GM23338 (cell line): ENCODE measurements around the gene CA7. TPM values are rescaled to one million over a fixed set of nuclear protein-coding genes. Genes with fewer than 3 reads are reported as not detected.

Experiments
- ATAC-seq: fragments of 200-7000 bp; cut with Tn5 transposase; 3 replicates; pipeline ENCODE4 v1.9.1; 2020
- DNase-seq: peaks from one replicate; pipeline ENCODE4 v3.0.0-alpha.2; 2015; ENCODE audit warnings: low spot score
- H2AFZ ChIP-seq: fragments of 200-600 bp; sonication (generic); 2 replicates; pipeline ENCODE4 v1.8.0; 2016; ENCODE audit warnings: antibody characterized with exemption, mild to moderate bottlenecking, moderate library complexity
- H3F3A ChIP-seq: fragments of 200-600 bp; sonication (generic); replicated peaks from 2 replicates; pipeline ENCODE4 v1.8.0; 2017; ENCODE audit warnings: antibody characterized with exemption, mixed run types, low read depth
- H3K27ac ChIP-seq: fragments of 200-600 bp; sonication (generic); 2 replicates; pipeline ENCODE4 v1.6.1; 2016; ENCODE audit warnings: low read depth
- H3K27me3 ChIP-seq: fragments of 200-600 bp; sonication (generic); 2 replicates; pipeline ENCODE4 v1.8.0; 2016; ENCODE audit warnings: mild to moderate bottlenecking, mixed run types, moderate library complexity; ENCODE audit not compliant: insufficient read depth
- H3K36me3 ChIP-seq: fragments of 200-600 bp; sonication (generic); 2 replicates; pipeline ENCODE4 v1.8.0; 2016; ENCODE audit warnings: mild to moderate bottlenecking; ENCODE audit not compliant: insufficient read depth
- H3K4me1 ChIP-seq: fragments of 200-600 bp; sonication (generic); 2 replicates; pipeline ENCODE4 v1.8.0; 2016; ENCODE audit warnings: mild to moderate bottlenecking, moderate library complexity; ENCODE audit not compliant: insufficient read depth
- H3K4me2 ChIP-seq: fragments of 200-600 bp; sonication (generic); 2 replicates; pipeline ENCODE4 v1.7.1; 2017; ENCODE audit warnings: mixed run types
- H3K4me3 ChIP-seq: fragments of 200-600 bp; sonication (generic); 2 replicates; pipeline ENCODE4 v1.6.1; 2016; ENCODE audit warnings: mixed run types
- H3K79me2 ChIP-seq: fragments of 200-600 bp; sonication (generic); replicated peaks from 2 replicates; pipeline ENCODE4 v1.8.0; 2017; ENCODE audit warnings: mild to moderate bottlenecking; ENCODE audit not compliant: insufficient read depth
- H3K9me2 ChIP-seq: fragments of 200-600 bp; sonication (generic); 2 replicates; pipeline ENCODE4 v1.8.0; 2017; ENCODE audit not compliant: insufficient read depth
- H4K20me1 ChIP-seq: fragments of 200-600 bp; sonication (generic); replicated peaks from 2 replicates; pipeline ENCODE4 v1.8.0; 2017; ENCODE audit warnings: mild to moderate bottlenecking; ENCODE audit not compliant: insufficient read depth
- H3K27ac Mint-ChIP-seq: 2 replicates; pipeline ENCODE4 v1.8.0; 2020; ENCODE audit warnings: inconsistent platforms, mild to moderate bottlenecking, moderate library complexity, mixed read lengths
- H3K27me3 Mint-ChIP-seq: 3 replicates; pipeline ENCODE4 v1.8.0; 2022; ENCODE audit warnings: low read depth, mild to moderate bottlenecking, moderate library complexity, mixed read lengths, inconsistent platforms; ENCODE audit not compliant: insufficient read depth, poor library complexity
- H3K36me3 Mint-ChIP-seq: 3 replicates; pipeline ENCODE4 v1.8.0; 2021; ENCODE audit warnings: low read depth, mild to moderate bottlenecking, inconsistent platforms, moderate library complexity, mixed read lengths
- H3K4me1 Mint-ChIP-seq: 3 replicates; pipeline ENCODE4 v1.8.0; 2020; ENCODE audit warnings: mild to moderate bottlenecking, inconsistent platforms, mixed read lengths
- H3K4me3 Mint-ChIP-seq: 3 replicates; pipeline ENCODE4 v1.8.0; 2021; ENCODE audit warnings: moderate library complexity, mild to moderate bottlenecking, inconsistent platforms, mixed read lengths
- H3K9me3 Mint-ChIP-seq: 3 replicates; pipeline ENCODE4 v1.8.0; 2020; ENCODE audit warnings: moderate library complexity, mild to moderate bottlenecking, inconsistent platforms, mixed read lengths
- CREB1 ChIP-seq: fragments of 250-450 bp; sonication (Bioruptor Pico); IDR thresholded peaks from 2 replicates; pipeline ENCODE4 v1.5.0; 2020; ENCODE audit warnings: low read depth, mild to moderate bottlenecking, moderate library complexity
- CTCF ChIP-seq, 2 experiments: fragments of 200-600 bp in 1 of 2; sonication (generic) in 1 of 2; conservative IDR thresholded peaks; 2 replicates each; pipeline versions ENCODE4 v1.5.1 to v1.6.1; 2016 to 2017; ENCODE audit warnings: antibody characterized with exemption in 2 of 2, low read depth in 2 of 2, mild to moderate bottlenecking in 2 of 2, moderate library complexity in 1 of 2
- ETS1 ChIP-seq: IDR thresholded peaks from 2 replicates; pipeline ENCODE4 v1.6.1; 2016; ENCODE audit warnings: antibody characterized with exemption
- EZH2 ChIP-seq: fragments of 200-600 bp; sonication (generic); IDR thresholded peaks from one replicate; pipeline ENCODE4 v1.8.0; 2017; ENCODE audit warnings: antibody characterized with exemption, mild to moderate bottlenecking, low read depth; ENCODE audit not compliant: unreplicated experiment
- EZH2phosphoT487 ChIP-seq: fragments of 200-600 bp; sonication (generic); IDR thresholded peaks from one replicate; pipeline ENCODE4 v1.8.1; 2018; ENCODE audit warnings: antibody characterized with exemption; ENCODE audit not compliant: unreplicated experiment
- JUNB ChIP-seq: IDR thresholded peaks from one replicate; pipeline ENCODE4 v1.6.1; 2016; ENCODE audit warnings: antibody characterized with exemption; ENCODE audit not compliant: unreplicated experiment
- NANOG ChIP-seq: IDR thresholded peaks from 2 replicates; pipeline ENCODE4 v1.6.1; 2016; ENCODE audit warnings: antibody characterized with exemption, borderline replicate concordance
- POLR2AphosphoS5 ChIP-seq: IDR thresholded peaks from 2 replicates; pipeline ENCODE4 v1.6.1; 2016; ENCODE audit warnings: antibody characterized with exemption, low read depth
- REST ChIP-seq: IDR thresholded peaks from one replicate; pipeline ENCODE4 v1.6.1; 2018; ENCODE audit warnings: antibody characterized with exemption; ENCODE audit not compliant: unreplicated experiment
- STAT1 ChIP-seq: IDR thresholded peaks from one replicate; pipeline ENCODE4 v1.6.1; 2016; ENCODE audit warnings: antibody characterized with exemption; ENCODE audit not compliant: unreplicated experiment
- ZNF114 ChIP-seq: fragments of 250-450 bp; sonication (Bioruptor Pico); IDR thresholded peaks from 2 replicates; pipeline ENCODE4 v1.5.0; 2020; ENCODE audit warnings: mild to moderate bottlenecking, moderate library complexity
- ZNF331 ChIP-seq: fragments of 250-450 bp; sonication (Bioruptor Pico); IDR thresholded peaks from 2 replicates; pipeline ENCODE4 v1.5.0; 2020; ENCODE audit warnings: low read depth, mild to moderate bottlenecking, moderate library complexity
- ZNF462 ChIP-seq: fragments of 250-450 bp; sonication (Bioruptor Pico); IDR thresholded peaks from 2 replicates; pipeline ENCODE4 v1.5.0; 2020; ENCODE audit warnings: mild to moderate bottlenecking, moderate library complexity
- polyA plus RNA-seq: library from polyadenylated mRNA; unstranded; fragments of >200 nt; fragmentation: Nextera tagmentation; extraction: Ambion mirVana; gene quantifications from 2 replicates; pipeline ENCODE4 v1.2.1, GENCODE V29; 2016
- total RNA-seq: library from RNA; depleted of rRNA; stranded (reverse); fragments of >200 nt; shearing (Covaris generic); gene quantifications from 2 replicates; pipeline ENCODE4 v1.2.3, GENCODE V29; 2014

Gene CA7
- total and polyA plus RNA-seq, 2 experiments from 2014 or later, result 2.1 to 2.8 TPM

- peaks cover 8% of the 10 kb centered on the region; the same call in 1 of the 2 replicates for H3K4me1 ChIP-seq
- no peaks in the 10 kb centered on the region for H3K79me2 ChIP-seq
- no peak overlapping the region for H3K4me3 ChIP-seq
- Mint-ChIP-seq H3K36me3 (peaks cover 5% of the 10 kb centered on the region; the same call in 1 of the 3 replicates), H3K27ac (no peak overlapping the region), H3K9me3 (no peaks in the 10 kb centered on the region; the same call in 2 of the 3 replicates), H3K27me3 (peaks cover 8% of the 10 kb centered on the region), H3K4me3 (no peak overlapping the region), H3K4me1 (peaks cover 10% of the 10 kb centered on the region; the same call in 2 of the 3 replicates)
- H3F3A ChIP-seq, result 0 out of 2 replicates have a peak, but pooled peaks cover 4% of the 10 kb centered on the region
- H3K36me3 ChIP-seq, result no peaks in the 10 kb centered on the region
- no peaks in the 10 kb centered on the region; the same call in 1 of the 2 replicates for H4K20me1 ChIP-seq
- no peak overlapping the region for H3K27ac ChIP-seq
- no peak for ATAC-seq
- H3K9me2 ChIP-seq, result no peaks in the 10 kb centered on the region
- H3K27me3 ChIP-seq, result no peaks in the 10 kb centered on the region
- H3K4me2 ChIP-seq, result no peak overlapping the region
- no peak for TF ChIP-seq ZNF462 (CRISPR knock-in tag)
- TF ChIP-seq EZH2, result no peak
- no peak for TF ChIP-seq ZNF331 (CRISPR knock-in tag)
- no peak for TF ChIP-seq CREB1
- no peak for TF ChIP-seq POLR2AphosphoS5
- no peak for TF ChIP-seq ZNF114 (CRISPR knock-in tag)
- TF ChIP-seq ETS1, result no peak
- no peak for TF ChIP-seq EZH2phosphoT487
- no peak for TF ChIP-seq JUNB
- TF ChIP-seq CTCF (conservative IDR thresholded peaks at IDR 0.05; ENCODE audit: low read depth in 2 of 2), result no peak
- no peak for TF ChIP-seq REST
- TF ChIP-seq STAT1, result no peak
- TF ChIP-seq NANOG, result no peak
- no peak for DNase-seq
- no peak overlapping the region for H2AFZ ChIP-seq
These were observed 51.8 kb downstream of the CA7 start for GRCh38 chr16:66895999-66896398.
